22Rv1 (cell line): Measurements from ENCODE around the gene NELL1.

Source experiments
- H3K27ac ChIP-seq: fragments of 450-650 bp; 2 replicates; pipeline ENCODE4 v1.5.1; 2017
- CTCF ChIP-seq: fragments of 450-650 bp; IDR thresholded peaks from 2 replicates; pipeline ENCODE4 v1.5.1; 2017; ENCODE audit warnings: mild to moderate bottlenecking
- ZFX ChIP-seq: fragments of 450-650 bp; IDR thresholded peaks from 2 replicates; pipeline ENCODE4 v1.6.1; 2017; ENCODE audit warnings: antibody characterized with exemption, borderline replicate concordance

NELL1 gene

GRCh38 chr11:20668131-20668809 lies 1.1 kb upstream of the NELL1 start:
- H3K27ac ChIP-seq = no peak overlapping the region
- TF ChIP-seq CTCF (no peak), ZFX (no peak)

GRCh38 chr11:20669820-20670684 lies 666 bp downstream of the NELL1 start:
- no peak overlapping the region for H3K27ac ChIP-seq
- TF ChIP-seq ZFX (no peak), CTCF (no peak)

- TF ChIP-seq CTCF (no peak), ZFX (no peak)
- no peak overlapping the region for H3K27ac ChIP-seq
Observed at GRCh38 chr11:20670932-20671403, 1.6 kb downstream of the NELL1 start.

DNA sequence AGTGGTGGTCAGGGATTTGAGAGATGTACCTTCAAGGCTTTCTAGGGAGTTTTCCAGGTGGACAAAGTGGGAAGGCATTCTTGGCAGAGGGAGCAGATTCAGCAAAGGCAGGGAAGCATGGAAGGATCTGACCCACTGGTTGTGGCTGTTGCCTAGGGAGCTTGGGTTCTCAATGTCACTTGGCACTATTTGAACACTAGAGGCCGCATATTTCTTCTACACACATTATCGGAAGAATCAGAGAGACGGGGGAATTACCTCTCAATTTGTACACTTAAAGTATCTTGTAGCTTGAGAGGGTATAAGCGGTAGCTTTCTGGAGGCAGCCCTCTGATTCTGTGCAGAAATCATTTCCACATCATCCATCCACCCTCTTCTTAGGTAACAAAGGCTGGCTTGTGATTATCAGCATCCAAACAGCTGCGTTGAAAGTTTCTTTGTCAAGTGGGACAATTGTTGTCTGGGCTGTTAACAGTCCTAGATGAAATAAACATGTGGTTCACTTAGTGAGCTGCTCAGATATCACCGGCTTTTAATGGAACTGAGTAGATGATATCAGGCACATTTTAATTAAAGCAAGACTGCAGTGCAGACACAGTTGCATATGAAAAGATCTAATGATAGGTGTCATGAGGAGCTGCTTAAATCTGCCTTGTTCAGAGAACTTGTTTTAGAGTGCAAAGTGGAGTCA lies 2.6 kb downstream of the NELL1 start:
- H3K27ac ChIP-seq = no peak overlapping the region
- TF ChIP-seq ZFX (no peak), CTCF (peak; percentile 10)

DNA sequence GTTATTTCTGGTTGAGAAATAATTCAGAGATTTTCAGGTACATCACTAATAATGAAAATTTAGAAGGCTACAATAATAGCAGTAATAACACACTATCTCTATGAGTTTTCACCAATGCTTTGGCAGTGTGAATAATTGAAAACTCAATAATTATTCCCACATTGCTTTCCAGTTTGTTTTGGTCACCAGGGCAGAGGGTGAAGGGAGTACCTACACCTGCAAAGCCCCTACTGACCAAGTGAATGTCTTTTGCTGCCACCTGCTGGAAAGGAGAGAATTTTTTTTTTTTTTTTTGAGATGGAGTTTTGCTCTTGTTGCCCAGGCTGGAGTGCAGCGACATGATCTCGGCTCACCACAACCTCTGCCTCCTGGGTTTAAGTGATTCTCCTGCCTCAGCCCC lies 3.2 kb downstream of the NELL1 start:
- no peak for TF ChIP-seq ZFX
- peak; percentile 66 for TF ChIP-seq CTCF
- no peak overlapping the region for H3K27ac ChIP-seq

DNA sequence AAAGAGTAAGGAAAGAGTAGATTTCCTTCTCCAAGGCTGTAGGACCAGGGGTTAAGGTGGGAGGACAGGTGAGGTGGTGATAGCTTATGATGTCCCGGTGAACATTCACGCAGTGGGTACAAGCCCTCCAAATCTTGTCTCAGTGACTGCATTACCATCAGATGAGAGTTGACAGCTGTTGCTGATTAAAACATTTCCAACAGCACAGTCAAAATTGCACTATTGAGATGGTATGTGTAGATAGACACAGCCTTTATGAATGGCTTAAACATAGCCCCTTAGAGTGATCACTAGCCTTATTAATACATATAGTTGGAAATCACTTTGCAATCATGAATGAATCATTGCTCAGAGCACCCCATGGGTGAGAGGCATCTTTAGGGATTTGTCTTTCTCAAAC lies 7.3 kb downstream of the NELL1 start:
- no peak overlapping the region for H3K27ac ChIP-seq
- TF ChIP-seq CTCF (no peak), ZFX (no peak)
